GM23338 (cell line): Measurements from ENCODE around the gene USP49. TPM values are rescaled to one million over a fixed set of nuclear protein-coding genes. Genes with fewer than 3 reads are reported as not detected.

Experiments
- ATAC-seq: fragments of 200-7000 bp; cut with Tn5 transposase; 3 replicates; pipeline ENCODE4 v1.9.1; 2020
- DNase-seq: peaks from one replicate; pipeline ENCODE4 v3.0.0-alpha.2; 2015; ENCODE audit warnings: low spot score
- H2AFZ ChIP-seq: fragments of 200-600 bp; sonication (generic); 2 replicates; pipeline ENCODE4 v1.8.0; 2016; ENCODE audit warnings: antibody characterized with exemption, mild to moderate bottlenecking, moderate library complexity
- H3F3A ChIP-seq: fragments of 200-600 bp; sonication (generic); replicated peaks from 2 replicates; pipeline ENCODE4 v1.8.0; 2017; ENCODE audit warnings: antibody characterized with exemption, mixed run types, low read depth
- H3K27ac ChIP-seq: fragments of 200-600 bp; sonication (generic); 2 replicates; pipeline ENCODE4 v1.6.1; 2016; ENCODE audit warnings: low read depth
- H3K27me3 ChIP-seq: fragments of 200-600 bp; sonication (generic); 2 replicates; pipeline ENCODE4 v1.8.0; 2016; ENCODE audit warnings: mild to moderate bottlenecking, mixed run types, moderate library complexity; ENCODE audit not compliant: insufficient read depth
- H3K36me3 ChIP-seq: fragments of 200-600 bp; sonication (generic); 2 replicates; pipeline ENCODE4 v1.8.0; 2016; ENCODE audit warnings: mild to moderate bottlenecking; ENCODE audit not compliant: insufficient read depth
- H3K4me1 ChIP-seq: fragments of 200-600 bp; sonication (generic); 2 replicates; pipeline ENCODE4 v1.8.0; 2016; ENCODE audit warnings: mild to moderate bottlenecking, moderate library complexity; ENCODE audit not compliant: insufficient read depth
- H3K4me2 ChIP-seq: fragments of 200-600 bp; sonication (generic); 2 replicates; pipeline ENCODE4 v1.7.1; 2017; ENCODE audit warnings: mixed run types
- H3K4me3 ChIP-seq: fragments of 200-600 bp; sonication (generic); 2 replicates; pipeline ENCODE4 v1.6.1; 2016; ENCODE audit warnings: mixed run types
- H3K79me2 ChIP-seq: fragments of 200-600 bp; sonication (generic); replicated peaks from 2 replicates; pipeline ENCODE4 v1.8.0; 2017; ENCODE audit warnings: mild to moderate bottlenecking; ENCODE audit not compliant: insufficient read depth
- H3K9me2 ChIP-seq: fragments of 200-600 bp; sonication (generic); 2 replicates; pipeline ENCODE4 v1.8.0; 2017; ENCODE audit not compliant: insufficient read depth
- H4K20me1 ChIP-seq: fragments of 200-600 bp; sonication (generic); replicated peaks from 2 replicates; pipeline ENCODE4 v1.8.0; 2017; ENCODE audit warnings: mild to moderate bottlenecking; ENCODE audit not compliant: insufficient read depth
- H3K27ac Mint-ChIP-seq: 2 replicates; pipeline ENCODE4 v1.8.0; 2020; ENCODE audit warnings: inconsistent platforms, mild to moderate bottlenecking, moderate library complexity, mixed read lengths
- H3K27me3 Mint-ChIP-seq: 3 replicates; pipeline ENCODE4 v1.8.0; 2022; ENCODE audit warnings: low read depth, mild to moderate bottlenecking, moderate library complexity, mixed read lengths, inconsistent platforms; ENCODE audit not compliant: insufficient read depth, poor library complexity
- H3K36me3 Mint-ChIP-seq: 3 replicates; pipeline ENCODE4 v1.8.0; 2021; ENCODE audit warnings: low read depth, mild to moderate bottlenecking, inconsistent platforms, moderate library complexity, mixed read lengths
- H3K4me1 Mint-ChIP-seq: 3 replicates; pipeline ENCODE4 v1.8.0; 2020; ENCODE audit warnings: mild to moderate bottlenecking, inconsistent platforms, mixed read lengths
- H3K4me3 Mint-ChIP-seq: 3 replicates; pipeline ENCODE4 v1.8.0; 2021; ENCODE audit warnings: moderate library complexity, mild to moderate bottlenecking, inconsistent platforms, mixed read lengths
- H3K9me3 Mint-ChIP-seq: 3 replicates; pipeline ENCODE4 v1.8.0; 2020; ENCODE audit warnings: moderate library complexity, mild to moderate bottlenecking, inconsistent platforms, mixed read lengths
- CREB1 ChIP-seq: fragments of 250-450 bp; sonication (Bioruptor Pico); IDR thresholded peaks from 2 replicates; pipeline ENCODE4 v1.5.0; 2020; ENCODE audit warnings: low read depth, mild to moderate bottlenecking, moderate library complexity
- NANOG ChIP-seq: IDR thresholded peaks from 2 replicates; pipeline ENCODE4 v1.6.1; 2016; ENCODE audit warnings: antibody characterized with exemption, borderline replicate concordance
- POLR2AphosphoS5 ChIP-seq: IDR thresholded peaks from 2 replicates; pipeline ENCODE4 v1.6.1; 2016; ENCODE audit warnings: antibody characterized with exemption, low read depth
- ZNF114 ChIP-seq: fragments of 250-450 bp; sonication (Bioruptor Pico); IDR thresholded peaks from 2 replicates; pipeline ENCODE4 v1.5.0; 2020; ENCODE audit warnings: mild to moderate bottlenecking, moderate library complexity
- long read RNA-seq: library from polyadenylated mRNA; unstranded; transcript quantifications from one replicate; pipeline ENCODE4 v2.0.0, GENCODE V29; 2020; ENCODE audit not compliant: unreplicated experiment
- polyA plus RNA-seq: library from polyadenylated mRNA; unstranded; fragments of >200 nt; fragmentation: Nextera tagmentation; extraction: Ambion mirVana; gene quantifications from 2 replicates; pipeline ENCODE4 v1.2.1, GENCODE V29; 2016
- total RNA-seq: library from RNA; depleted of rRNA; stranded (reverse); fragments of >200 nt; shearing (Covaris generic); gene quantifications from 2 replicates; pipeline ENCODE4 v1.2.3, GENCODE V29; 2014; rRNA removed
- TF ChIP-seq, protein P1 (sequence below): fragments of 250-450 bp; sonication (Bioruptor Pico); IDR thresholded peaks from 2 replicates; pipeline ENCODE4 v1.5.0; 2020; ENCODE audit warnings: mild to moderate bottlenecking, moderate library complexity

The USP49 gene
- total RNA-seq (20.2 and 21.5 TPM in 2 replicates), polyA plus RNA-seq (5.3 and 5.9 TPM in 2 replicates)
- long read RNA-seq, partial matches to known transcripts: 0 of 3 reads
- long read RNA-seq, other reads (novel, unspliced or antisense): 3 of 3 reads

DNA sequence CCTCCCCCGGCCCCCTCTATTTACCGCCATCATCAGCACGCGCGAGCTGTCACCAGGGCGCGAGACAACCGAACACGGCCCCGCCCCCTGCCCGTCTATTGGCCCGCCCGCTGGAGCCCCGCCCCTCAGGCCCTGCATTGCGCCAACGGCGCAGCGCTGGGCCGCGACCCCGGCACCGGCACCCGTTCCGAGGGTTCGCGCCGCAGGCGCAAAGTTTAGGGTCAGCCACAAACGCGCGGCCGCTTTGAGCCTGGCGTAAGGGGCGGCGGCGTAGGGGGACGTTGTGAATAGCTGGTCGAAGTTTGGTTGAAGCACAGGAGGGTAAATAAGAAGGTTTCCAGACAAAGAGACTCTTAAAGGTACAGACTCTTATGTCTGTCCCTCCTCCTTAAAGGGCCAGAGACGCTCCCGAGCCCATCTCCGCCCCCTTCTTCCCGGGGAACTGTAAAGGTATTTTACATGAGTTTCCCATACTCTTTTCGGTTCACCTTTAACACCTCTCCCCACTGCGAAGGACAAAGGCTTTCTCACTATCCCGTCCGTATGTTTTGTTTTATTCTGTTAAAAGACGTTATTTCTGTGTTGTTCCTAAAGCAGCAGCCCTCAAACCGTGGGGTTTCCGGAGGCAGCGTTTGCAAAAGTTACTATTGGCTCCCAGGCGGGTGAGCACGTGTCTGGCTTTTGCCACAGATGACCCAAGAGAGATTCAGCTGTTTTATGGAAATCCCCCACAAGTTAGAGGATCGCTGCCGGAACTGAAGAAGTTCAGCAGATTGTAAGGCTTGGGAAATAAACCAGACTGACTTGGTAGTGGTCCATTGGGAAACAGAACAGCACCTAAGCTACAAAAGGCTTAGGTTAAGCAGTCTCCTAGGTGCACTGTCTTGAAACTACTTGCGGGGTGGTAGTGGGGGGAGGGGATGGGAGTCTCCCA, at the start of gene USP49:
TSS of gene USP49 (minus strand) at position 76 of the 934 bp plus-strand sequence. CDS start 88,392 bp downstream, outside the sequence.
- peaks cover 14% of the 10 kb centered on the region; the same call in 2 of the 3 replicates for H3K4me1 Mint-ChIP-seq
- ATAC-seq: peak; percentile 83
- Histone ChIP-seq H3K4me3 (peak within 1 kb of the TSS; percentile 58), H3K79me2 (peaks cover 31% of the 10 kb centered on the region), H4K20me1 (no peaks in the 10 kb centered on the region), H3K4me2 (peak within 1 kb of the TSS; percentile 98), H3K27ac (peak within 1 kb of the TSS; percentile 94), H3K4me1 (peaks cover 26% of the 10 kb centered on the region), H3K27me3 (no peaks in the 10 kb centered on the region), H2AFZ (peak within 1 kb of the TSS; percentile 83; the same call in 1 of the 2 replicates), H3K9me2 (no peaks in the 10 kb centered on the region), H3K36me3 (no peaks in the 10 kb centered on the region; the same call in 1 of the 2 replicates), H3F3A (peaks cover 7% of the 10 kb centered on the region; the same call in 1 of the 2 replicates)
- no peaks in the 10 kb centered on the region for H3K36me3 Mint-ChIP-seq
- H3K4me3 Mint-ChIP-seq: no peak within 1 kb of the TSS; the same call in 2 of the 3 replicates
- H3K27ac Mint-ChIP-seq: peak within 1 kb of the TSS; percentile 98
- no peak for TF ChIP-seq ZNF114
- peak; percentile 80 for TF ChIP-seq CREB1 (CRISPR knock-in tag)
- TF ChIP-seq, protein P1, sequence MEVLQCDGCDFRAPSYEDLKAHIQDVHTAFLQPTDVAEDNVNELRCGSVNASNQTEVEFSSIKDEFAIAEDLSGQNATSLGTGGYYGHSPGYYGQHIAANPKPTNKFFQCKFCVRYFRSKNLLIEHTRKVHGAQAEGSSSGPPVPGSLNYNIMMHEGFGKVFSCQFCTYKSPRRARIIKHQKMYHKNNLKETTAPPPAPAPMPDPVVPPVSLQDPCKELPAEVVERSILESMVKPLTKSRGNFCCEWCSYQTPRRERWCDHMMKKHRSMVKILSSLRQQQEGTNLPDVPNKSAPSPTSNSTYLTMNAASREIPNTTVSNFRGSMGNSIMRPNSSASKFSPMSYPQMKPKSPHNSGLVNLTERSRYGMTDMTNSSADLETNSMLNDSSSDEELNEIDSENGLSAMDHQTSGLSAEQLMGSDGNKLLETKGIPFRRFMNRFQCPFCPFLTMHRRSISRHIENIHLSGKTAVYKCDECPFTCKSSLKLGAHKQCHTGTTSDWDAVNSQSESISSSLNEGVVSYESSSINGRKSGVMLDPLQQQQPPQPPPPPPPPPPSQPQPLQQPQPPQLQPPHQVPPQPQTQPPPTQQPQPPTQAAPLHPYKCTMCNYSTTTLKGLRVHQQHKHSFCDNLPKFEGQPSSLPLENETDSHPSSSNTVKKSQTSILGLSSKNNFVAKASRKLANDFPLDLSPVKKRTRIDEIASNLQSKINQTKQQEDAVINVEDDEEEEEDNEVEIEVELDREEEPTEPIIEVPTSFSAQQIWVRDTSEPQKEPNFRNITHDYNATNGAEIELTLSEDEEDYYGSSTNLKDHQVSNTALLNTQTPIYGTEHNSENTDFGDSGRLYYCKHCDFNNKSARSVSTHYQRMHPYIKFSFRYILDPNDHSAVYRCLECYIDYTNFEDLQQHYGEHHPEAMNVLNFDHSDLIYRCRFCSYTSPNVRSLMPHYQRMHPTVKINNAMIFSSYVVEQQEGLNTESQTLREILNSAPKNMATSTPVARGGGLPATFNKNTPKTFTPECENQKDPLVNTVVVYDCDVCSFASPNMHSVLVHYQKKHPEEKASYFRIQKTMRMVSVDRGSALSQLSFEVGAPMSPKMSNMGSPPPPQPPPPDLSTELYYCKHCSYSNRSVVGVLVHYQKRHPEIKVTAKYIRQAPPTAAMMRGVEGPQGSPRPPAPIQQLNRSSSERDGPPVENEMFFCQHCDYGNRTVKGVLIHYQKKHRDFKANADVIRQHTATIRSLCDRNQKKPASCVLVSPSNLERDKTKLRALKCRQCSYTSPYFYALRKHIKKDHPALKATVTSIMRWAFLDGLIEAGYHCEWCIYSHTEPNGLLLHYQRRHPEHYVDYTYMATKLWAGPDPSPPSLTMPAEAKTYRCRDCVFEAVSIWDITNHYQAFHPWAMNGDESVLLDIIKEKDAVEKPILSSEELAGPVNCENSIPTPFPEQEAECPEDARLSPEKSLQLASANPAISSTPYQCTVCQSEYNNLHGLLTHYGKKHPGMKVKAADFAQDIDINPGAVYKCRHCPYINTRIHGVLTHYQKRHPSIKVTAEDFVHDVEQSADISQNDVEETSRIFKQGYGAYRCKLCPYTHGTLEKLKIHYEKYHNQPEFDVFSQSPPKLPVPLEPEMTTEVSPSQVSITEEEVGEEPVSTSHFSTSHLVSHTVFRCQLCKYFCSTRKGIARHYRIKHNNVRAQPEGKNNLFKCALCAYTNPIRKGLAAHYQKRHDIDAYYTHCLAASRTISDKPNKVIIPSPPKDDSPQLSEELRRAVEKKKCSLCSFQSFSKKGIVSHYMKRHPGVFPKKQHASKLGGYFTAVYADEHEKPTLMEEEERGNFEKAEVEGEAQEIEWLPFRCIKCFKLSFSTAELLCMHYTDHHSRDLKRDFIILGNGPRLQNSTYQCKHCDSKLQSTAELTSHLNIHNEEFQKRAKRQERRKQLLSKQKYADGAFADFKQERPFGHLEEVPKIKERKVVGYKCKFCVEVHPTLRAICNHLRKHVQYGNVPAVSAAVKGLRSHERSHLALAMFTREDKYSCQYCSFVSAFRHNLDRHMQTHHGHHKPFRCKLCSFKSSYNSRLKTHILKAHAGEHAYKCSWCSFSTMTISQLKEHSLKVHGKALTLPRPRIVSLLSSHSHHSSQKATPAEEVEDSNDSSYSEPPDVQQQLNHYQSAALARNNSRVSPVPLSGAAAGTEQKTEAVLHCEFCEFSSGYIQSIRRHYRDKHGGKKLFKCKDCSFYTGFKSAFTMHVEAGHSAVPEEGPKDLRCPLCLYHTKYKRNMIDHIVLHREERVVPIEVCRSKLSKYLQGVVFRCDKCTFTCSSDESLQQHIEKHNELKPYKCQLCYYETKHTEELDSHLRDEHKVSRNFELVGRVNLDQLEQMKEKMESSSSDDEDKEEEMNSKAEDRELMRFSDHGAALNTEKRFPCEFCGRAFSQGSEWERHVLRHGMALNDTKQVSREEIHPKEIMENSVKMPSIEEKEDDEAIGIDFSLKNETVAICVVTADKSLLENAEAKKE: no peak
- TF ChIP-seq POLR2AphosphoS5: peak; percentile 41
- TF ChIP-seq NANOG: no peak
- no peaks in the 10 kb centered on the region for H3K27me3 Mint-ChIP-seq
- no peaks in the 10 kb centered on the region for H3K9me3 Mint-ChIP-seq
- peak; percentile 98 for DNase-seq
